SKM-1 (cell line): ENCODE results near the gene MRPL58.
A peak's percentile ranks its signal among the peaks of the same experiment; 100 is the strongest.

Source experiments
- DNase-seq: peaks from one replicate; lab custom pipeline; 2025; ENCODE audit not compliant: unreplicated experiment; lab: John Stamatoyannopoulos, UW

MRPL58 gene

DNA sequence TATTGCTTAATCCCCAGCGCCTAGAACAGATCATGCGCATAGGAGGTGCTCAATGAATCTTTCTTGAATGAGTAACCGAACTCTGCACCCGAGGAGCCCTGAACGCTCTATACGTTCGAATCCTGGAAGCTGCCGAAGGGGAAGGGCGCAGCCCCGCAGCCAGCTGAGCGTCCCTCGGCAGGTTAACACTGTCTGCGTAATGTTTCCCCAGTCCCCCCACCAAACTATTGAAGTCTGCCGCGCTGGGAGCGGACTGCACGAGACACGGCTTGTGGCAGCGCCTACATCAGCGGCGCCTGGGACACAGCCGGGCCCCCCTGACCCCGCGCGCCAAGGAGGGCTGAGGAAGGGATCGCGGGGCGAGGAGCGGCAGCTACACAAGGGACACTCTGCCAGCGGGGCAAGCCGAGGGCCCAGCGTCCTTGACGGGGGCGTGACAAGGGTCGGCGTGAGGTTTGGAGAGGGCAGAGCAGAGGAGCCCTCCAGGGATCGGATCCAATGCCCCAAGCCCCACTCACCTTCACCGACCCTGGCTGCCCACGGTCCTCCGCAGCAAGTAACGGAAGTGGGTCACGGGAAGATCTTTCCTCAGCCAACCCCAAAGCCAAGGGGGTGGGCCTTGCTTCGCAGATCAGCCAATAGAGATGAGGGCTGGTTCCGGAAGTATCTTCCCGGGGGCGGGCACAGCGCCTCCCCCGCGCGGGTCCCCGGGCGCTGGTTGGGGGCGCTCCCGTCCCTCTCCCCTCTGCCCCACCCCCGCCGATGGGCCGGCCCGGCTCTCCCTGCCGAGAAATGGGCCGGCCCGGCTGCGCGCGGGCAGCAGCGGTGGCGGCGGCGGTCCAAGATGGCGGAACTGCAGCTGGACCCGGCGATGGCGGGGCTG lies 34.2 kb downstream of the MRPL58 start, which contains the start of the genes ATP5PD and KCTD2:
Gene ATP5PD, minus strand, starts transcription at position 563 of the 883 bp plus-strand sequence. CDS start 4,319 bp downstream, outside the sequence.
Gene KCTD2, plus strand, starts transcription at position 819 of the 883 bp plus-strand sequence. Its CDS starts 26 bp downstream, at position 845.
- peak; percentile 90 for DNase-seq

- DNase-seq = no peak
Measured at GRCh38 chr17:75047398-75048098, 35.1 kb downstream of the MRPL58 start.

DNA sequence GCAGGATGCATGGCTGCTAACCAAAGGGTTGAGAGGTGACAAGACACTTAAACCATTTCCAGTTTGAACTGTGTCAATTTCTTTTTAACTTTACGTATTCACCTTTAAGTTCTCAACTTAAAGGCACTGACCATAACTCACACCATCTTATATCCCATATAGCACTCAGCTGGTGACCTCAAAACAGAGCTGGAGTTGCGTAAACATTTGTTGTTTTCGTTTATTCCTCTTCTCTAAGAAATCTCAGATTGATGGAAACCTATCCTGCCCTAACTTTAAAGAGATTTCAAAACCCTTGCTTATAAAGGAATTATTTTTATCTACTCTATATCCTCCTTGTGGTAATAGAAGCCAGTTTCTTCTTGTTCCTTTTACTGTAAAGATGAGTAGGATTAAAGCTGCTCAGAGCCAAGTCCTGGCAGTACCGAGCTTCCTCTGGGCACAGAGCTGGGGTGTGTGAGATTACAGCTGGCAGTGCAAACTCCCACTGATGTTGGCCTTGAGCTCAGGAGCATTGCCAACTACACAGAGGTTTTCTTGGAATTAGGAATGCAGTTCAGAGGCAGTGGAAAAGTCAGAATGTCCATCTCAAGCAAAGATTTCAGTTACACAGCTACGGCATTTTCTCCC lies 35.9 kb downstream of the MRPL58 start:
- DNase-seq = no peak

GRCh38 chr17:75049057-75049456 lies 36.6 kb downstream of the MRPL58 start:
- DNase-seq = no peak

- no peak for DNase-seq
Measured at GRCh38 chr17:75049706-75050105, 37.2 kb downstream of the MRPL58 start.

- no peak for DNase-seq
Measured at GRCh38 chr17:75051941-75052340, 39.5 kb downstream of the MRPL58 start.

GRCh38 chr17:75059369-75060345 lies 47.2 kb downstream of the MRPL58 start:
- no peak for DNase-seq

- DNase-seq = no peak
Measured at GRCh38 chr17:75060434-75061054, 48.1 kb downstream of the MRPL58 start.

DNA sequence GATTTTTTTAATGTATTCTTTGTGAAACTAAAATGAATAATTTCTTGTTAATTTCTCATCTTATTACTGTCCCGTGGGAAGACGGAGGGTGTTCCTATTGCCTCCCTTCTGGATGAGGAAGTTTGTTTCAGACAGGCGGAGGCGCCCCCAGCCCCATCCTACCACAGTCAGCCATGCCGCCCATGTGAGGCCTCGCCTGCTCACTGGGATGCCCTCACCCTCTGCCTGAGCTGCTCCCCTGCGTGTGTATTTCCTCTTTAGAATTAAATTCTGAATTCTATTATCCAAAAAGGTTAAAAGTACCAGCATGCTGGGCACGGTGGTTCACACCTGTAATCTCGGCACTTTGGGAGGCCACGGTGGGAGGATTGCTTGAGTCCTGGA lies 48.6 kb downstream of the MRPL58 start:
- DNase-seq = no peak

GRCh38 chr17:75061618-75062017 lies 49.1 kb downstream of the MRPL58 start:
- DNase-seq = no peak

GRCh38 chr17:75063201-75063600 lies 50.7 kb downstream of the MRPL58 start:
- DNase-seq = no peak

GRCh38 chr17:75063626-75064025 lies 51.2 kb downstream of the MRPL58 start:
- DNase-seq = no peak

DNA sequence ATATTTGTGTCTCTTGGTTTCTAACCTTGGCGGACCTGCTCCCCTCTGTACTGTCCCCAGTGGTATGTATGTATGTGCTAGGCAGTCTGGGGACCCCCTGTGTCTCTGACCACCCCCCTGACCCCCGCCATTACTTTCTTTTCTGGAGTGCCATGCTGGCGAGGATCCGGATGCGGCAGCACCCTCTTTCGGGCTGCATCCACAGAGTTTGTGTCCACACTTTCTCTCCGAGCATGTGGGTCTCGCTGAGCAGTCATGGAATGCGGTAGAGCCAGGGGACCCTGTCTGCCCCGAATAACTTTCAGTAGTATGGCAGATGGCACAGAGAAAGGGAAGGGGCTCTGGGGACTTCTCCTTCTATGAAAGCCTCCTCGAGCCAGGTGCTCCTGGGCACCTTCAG lies 51.6 kb downstream of the MRPL58 start:
- DNase-seq = no peak

DNA sequence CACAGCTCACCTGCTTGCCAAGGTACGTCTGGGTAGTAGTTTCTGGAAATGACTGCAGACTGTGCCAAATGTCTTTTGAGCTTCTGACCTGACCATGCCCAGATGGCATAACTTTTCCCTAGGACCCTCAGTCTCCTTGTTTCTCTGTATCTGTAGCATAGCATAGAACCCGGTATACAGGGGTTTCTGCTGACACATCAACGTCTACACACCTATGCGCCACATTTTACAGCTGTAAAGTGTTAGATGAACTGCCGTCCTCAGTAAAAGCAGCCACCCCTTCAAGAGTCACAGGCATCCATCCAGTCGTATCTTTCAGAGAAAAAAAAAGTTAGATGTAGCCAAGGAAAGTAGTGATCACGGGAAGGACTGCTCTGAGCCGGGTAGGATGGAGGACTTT lies 52.0 kb downstream of the MRPL58 start:
- no peak for DNase-seq

DNA sequence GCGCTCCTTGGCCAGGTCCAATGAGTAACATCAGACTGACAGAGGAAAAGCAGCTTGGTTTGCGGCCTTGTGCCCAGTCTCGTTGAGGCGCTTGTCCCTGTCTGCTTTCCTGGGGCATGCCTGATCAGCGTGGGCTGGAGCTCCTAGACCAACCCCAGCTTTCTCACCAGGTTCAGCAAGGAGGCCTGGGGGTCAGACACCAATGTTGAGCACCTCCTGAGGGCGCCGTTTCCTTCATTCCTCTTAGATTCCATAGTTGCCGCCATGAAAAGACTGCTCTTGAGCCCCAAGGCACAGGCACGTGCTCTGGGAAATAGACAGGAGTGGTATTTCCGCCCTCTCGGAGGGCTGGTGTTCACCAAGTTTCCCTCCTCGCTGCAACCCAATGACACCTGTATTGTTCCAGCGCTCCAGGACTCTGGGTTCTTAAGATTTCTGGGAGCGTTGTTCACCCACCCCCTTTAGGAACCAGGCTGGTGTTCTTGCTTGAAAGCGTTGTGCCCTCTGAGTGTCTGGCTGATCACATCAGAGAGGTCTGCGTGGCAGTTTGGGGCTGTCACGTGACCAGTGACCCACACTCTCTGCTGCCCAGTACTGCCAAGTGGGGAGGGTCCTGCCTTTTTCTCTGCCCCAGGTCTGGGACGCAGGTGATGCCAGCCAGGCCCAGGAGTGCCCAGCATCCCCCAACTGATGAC lies 52.5 kb downstream of the MRPL58 start:
- DNase-seq = no peak

GRCh38 chr17:75065562-75066151 lies 53.2 kb downstream of the MRPL58 start:
- DNase-seq = no peak

DNA sequence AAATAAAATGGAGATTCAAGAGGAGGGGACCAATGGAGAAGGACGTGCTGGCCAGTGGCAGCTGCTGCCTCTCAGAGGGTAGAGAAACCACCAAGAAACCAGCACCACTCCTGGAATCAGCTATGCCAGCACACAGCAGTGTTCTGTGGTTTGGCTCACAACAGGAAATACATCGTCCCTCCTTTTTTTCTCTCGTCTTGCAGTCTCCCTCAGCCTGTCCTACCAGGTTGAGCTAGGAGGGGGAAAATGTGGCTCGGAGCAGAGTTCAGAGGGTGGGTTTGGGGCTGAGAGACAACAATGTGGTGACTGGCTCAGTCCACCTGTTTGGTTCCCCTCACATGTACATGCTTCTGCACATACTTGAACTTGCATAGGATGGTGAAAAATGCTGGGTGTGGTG lies 55.4 kb downstream of the MRPL58 start:
- DNase-seq = no peak

- no peak for DNase-seq
Measured at GRCh38 chr17:75068750-75069149, 56.3 kb downstream of the MRPL58 start.

DNA sequence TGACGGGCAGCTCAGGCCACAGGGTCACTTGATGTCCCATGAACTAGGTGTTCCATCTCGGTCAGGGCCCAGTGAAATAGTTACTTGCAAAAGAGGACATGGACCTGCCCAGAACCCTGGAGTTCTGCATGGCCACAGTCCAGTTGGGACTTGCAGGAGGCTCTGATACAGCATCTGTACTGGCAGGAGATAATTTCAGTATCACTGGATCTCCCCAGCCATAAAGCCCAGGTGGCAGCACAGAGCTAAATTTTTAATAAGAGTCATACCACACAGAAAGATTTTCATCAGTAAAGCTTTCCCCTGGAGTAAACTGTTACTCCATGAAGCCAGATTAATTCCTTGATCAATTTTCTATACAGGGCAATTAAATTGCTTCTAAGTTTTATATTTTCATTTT lies 57.3 kb downstream of the MRPL58 start:
- DNase-seq = no peak
